Neutrophil (primary cell): ENCODE measurements around the gene CFL1.
A peak's percentile ranks its signal among the peaks of the same experiment; 100 is the strongest.

ENCODE experiments used
- H3K27ac ChIP-seq: fragments of 200-600 bp; sonication (generic); 2 replicates; pipeline ENCODE4 v1.5.1; 2016; ENCODE audit warnings: mild to moderate bottlenecking, moderate library complexity
- H3K27me3 ChIP-seq: fragments of 200-600 bp; sonication (generic); 2 replicates; pipeline ENCODE4 v1.6.0; 2016; ENCODE audit warnings: mild to moderate bottlenecking
- H3K36me3 ChIP-seq: fragments of 200-600 bp; sonication (generic); 2 replicates; pipeline ENCODE4 v1.5.1; 2017
- H3K4me1 ChIP-seq, 2 experiments: fragments of 200-600 bp in 1 of 2; sonication (generic) in 1 of 2; 1 replicate in 1 of 2; 2 replicates in 1 of 2; pipeline versions ENCODE4 v1.5.1 to v1.6.1; 2013 to 2016; ENCODE audit warnings: low read depth in 1 of 2, low read length in 1 of 2, mild to moderate bottlenecking in 1 of 2, moderate library complexity in 1 of 2; ENCODE audit not compliant: control insufficient read depth in 1 of 2, insufficient read depth in 1 of 2
- H3K4me3 ChIP-seq, 2 experiments: fragments of 200-600 bp in 1 of 2; sonication (generic) in 1 of 2; 1 replicate in 1 of 2; 2 replicates in 1 of 2; pipeline ENCODE4 v1.5.1; 2013 to 2016; ENCODE audit warnings: low read depth in 1 of 2, low read length in 1 of 2, mild to moderate bottlenecking in 1 of 2, moderate library complexity in 1 of 2
- H3K9me3 ChIP-seq: fragments of 200-600 bp; sonication (generic); 2 replicates; pipeline ENCODE4 v1.5.1; 2016
- CTCF ChIP-seq: fragments of 200-600 bp; sonication (generic); IDR thresholded peaks from 2 replicates; pipeline ENCODE4 v1.5.1; 2016; ENCODE audit warnings: antibody characterized with exemption

Gene CFL1

GRCh38 chr11:65891219-65892136, 33.5 kb upstream of the CFL1 start:
- Histone ChIP-seq H3K27ac (peak overlapping the region; percentile 93), H3K36me3 (no peaks in the 10 kb centered on the region), H3K27me3 (no peaks in the 10 kb centered on the region), H3K4me3 (peak overlapping the region; percentile 82 to 98), H3K9me3 (no peaks in the 10 kb centered on the region), H3K4me1 (peaks cover 79 to 80% of the 10 kb centered on the region in 2 experiments)
- no peak for TF ChIP-seq CTCF

GRCh38 chr11:65890324-65891218, 32.6 kb upstream of the CFL1 start, which contains the start of gene CCDC85B:
Gene CCDC85B (plus strand): TSS chr11:65890673. CDS start chr11:65890784, 111 bp downstream.
- Histone ChIP-seq H3K4me3 (peak within 1 kb of the TSS; percentile 82 to 98), H3K27me3 (no peaks in the 10 kb centered on the region), H3K27ac (peak within 1 kb of the TSS; percentile 93), H3K4me1 (peaks cover 79 to 89% of the 10 kb centered on the region in 2 experiments), H3K9me3 (no peaks in the 10 kb centered on the region), H3K36me3 (no peaks in the 10 kb centered on the region)
- peak; percentile 49 for TF ChIP-seq CTCF

GRCh38 chr11:65888163-65888814, 30.3 kb upstream of the CFL1 start, which contains the start of gene FIBP:
Gene FIBP (minus strand): TSS chr11:65888471. CDS start chr11:65888418, 53 bp downstream.
- Histone ChIP-seq H3K4me3 (peak within 1 kb of the TSS; percentile 82 to 98), H3K27ac (peak within 1 kb of the TSS; percentile 93), H3K36me3 (peaks cover 11% of the 10 kb centered on the region), H3K9me3 (no peaks in the 10 kb centered on the region), H3K4me1 (peaks cover 75 to 84% of the 10 kb centered on the region in 2 experiments), H3K27me3 (no peaks in the 10 kb centered on the region)
- TF ChIP-seq CTCF: peak; percentile 100

- Histone ChIP-seq H3K9me3 (no peaks in the 10 kb centered on the region), H3K27me3 (no peaks in the 10 kb centered on the region), H3K4me1 (peaks cover 69 to 78% of the 10 kb centered on the region in 2 experiments), H3K27ac (peak overlapping the region; percentile 93), H3K36me3 (peaks cover 17% of the 10 kb centered on the region), H3K4me3 (peak overlapping the region; percentile 82 to 98)
- TF ChIP-seq CTCF: no peak
Measured at GRCh38 chr11:65887723-65888162, 29.8 kb upstream of the CFL1 start.
